Stimulated activated CD4-positive, alpha-beta T cell treated with anti-CD3 and anti-CD28 coated beads, Interleukin-2, amount 100 ng/mL, for 24 hours (primary cell): ENCODE results near the gene LSG1.
"Not testable (repeated sequence)": the region's sequence is repeated elsewhere in the genome, so short reads cannot be mapped to it uniquely, and the experiment has no call there.

Experiments
- DNase-seq, 2 donors: peaks; one replicate each; pipeline ENCODE4 v3.0.0-alpha.2; 2020

LSG1 gene

GRCh38 chr3:194647747-194648146 lies 24.2 kb downstream of the LSG1 start:
- DNase-seq = no peak

GRCh38 chr3:194642769-194643168 lies 29.2 kb downstream of the LSG1 start:
- no peak for DNase-seq

- peak; percentile 41 to 50 for DNase-seq
These were observed 31.2 kb downstream of the LSG1 start for GRCh38 chr3:194640829-194641228.

GRCh38 chr3:194638991-194639605 lies 32.9 kb downstream of the LSG1 start:
- no peak for DNase-seq

GRCh38 chr3:194637541-194638400 lies 34.2 kb downstream of the LSG1 start:
- DNase-seq = no peak

- DNase-seq = no peak
These were observed 34.9 kb downstream of the LSG1 start for GRCh38 chr3:194637066-194637465.

GRCh38 chr3:194633349-194634004 lies 38.5 kb downstream of the LSG1 start, which contains the start of gene TMEM44:
TSS of gene TMEM44 (minus strand) at chr3:194633419. CDS start at chr3:194633215, 204 bp downstream.
- DNase-seq = peak; percentile 63 to 70

GRCh38 chr3:194632809-194633348 lies 39.1 kb downstream of the LSG1 start:
- peak; percentile 20 to 23 for DNase-seq

GRCh38 chr3:194632226-194632808 lies 39.7 kb downstream of the LSG1 start:
- DNase-seq = no peak

GRCh38 chr3:194631696-194632095 lies 40.3 kb downstream of the LSG1 start:
- no peak for DNase-seq

- not testable (repeated sequence) for DNase-seq
These were observed 41.3 kb downstream of the LSG1 start for GRCh38 chr3:194630681-194631080.

GRCh38 chr3:194624956-194625355 lies 47.0 kb downstream of the LSG1 start:
- DNase-seq = no peak

GRCh38 chr3:194623449-194624290 lies 48.3 kb downstream of the LSG1 start:
- no peak for DNase-seq

- DNase-seq = no peak
These were observed 49.2 kb downstream of the LSG1 start for GRCh38 chr3:194622621-194623340.

GRCh38 chr3:194621947-194622346 lies 50.0 kb downstream of the LSG1 start:
- no peak for DNase-seq

- no peak for DNase-seq
These were observed 51.8 kb downstream of the LSG1 start for GRCh38 chr3:194620196-194620595.

- DNase-seq = no peak
These were observed 52.2 kb downstream of the LSG1 start for GRCh38 chr3:194619741-194620140.

- DNase-seq = no peak
These were observed 53.0 kb downstream of the LSG1 start for GRCh38 chr3:194618858-194619608.

GRCh38 chr3:194617827-194618226 lies 54.2 kb downstream of the LSG1 start:
- no peak for DNase-seq

- DNase-seq = no peak
These were observed 54.8 kb downstream of the LSG1 start for GRCh38 chr3:194617143-194617671.
